Immature natural killer cell (primary cell): ENCODE measurements around the gene RUNX2. TPM values are rescaled to one million over a fixed set of nuclear protein-coding genes. Genes with fewer than 3 reads are reported as not detected.

Experiments used
- DNase-seq, 3 donors: peaks; one replicate each; pipeline ENCODE4 v3.0.0; 2022; ENCODE audit warnings: mixed read lengths in 1 of 3
- H3K27ac Mint-ChIP-seq, 6 donors: one replicate each; pipeline ENCODE4 v1.8.0; 2020; ENCODE audit warnings: mixed read lengths in 6 of 6, mild to moderate bottlenecking in 5 of 6, inconsistent platforms in 4 of 6, moderate library complexity in 3 of 6
- H3K27me3 Mint-ChIP-seq, 3 donors: one replicate each; pipeline ENCODE4 v1.8.0; 2020 to 2021; ENCODE audit warnings: low read depth in 3 of 3, mild to moderate bottlenecking in 3 of 3, mixed read lengths in 3 of 3, moderate library complexity in 3 of 3, inconsistent platforms in 1 of 3
- H3K36me3 Mint-ChIP-seq, 3 donors: one replicate each; pipeline ENCODE4 v1.8.0; 2020; ENCODE audit warnings: mixed read lengths in 3 of 3, inconsistent platforms in 2 of 3, mild to moderate bottlenecking in 2 of 3
- H3K4me1 Mint-ChIP-seq, 2 donors: one replicate each; pipeline ENCODE4 v1.8.0; 2020; ENCODE audit warnings: inconsistent platforms in 2 of 2, mild to moderate bottlenecking in 2 of 2, mixed read lengths in 2 of 2, moderate library complexity in 1 of 2
- H3K4me3 Mint-ChIP-seq, 5 donors: one replicate each; pipeline ENCODE4 v1.8.0; 2020; ENCODE audit warnings: mild to moderate bottlenecking in 5 of 5, mixed read lengths in 5 of 5, inconsistent platforms in 3 of 5, moderate library complexity in 3 of 5
- H3K9me3 Mint-ChIP-seq, 6 donors: one replicate each; pipeline ENCODE4 v1.8.0; 2020; ENCODE audit warnings: mild to moderate bottlenecking in 6 of 6, mixed read lengths in 6 of 6, inconsistent platforms in 4 of 6, moderate library complexity in 3 of 6
- polyA plus RNA-seq, 3 donors: library from polyadenylated mRNA; unstranded; fragments of 300-500 nt; fragmentation: Illumina TruSeq; gene quantifications; one replicate each; pipeline ENCODE4 v1.2.3, GENCODE V29; 2021

RUNX2 gene
- polyA plus RNA-seq, 3 donors from 2014 or later = 2.6 to 11.8 (median 4.4) TPM

DNA sequence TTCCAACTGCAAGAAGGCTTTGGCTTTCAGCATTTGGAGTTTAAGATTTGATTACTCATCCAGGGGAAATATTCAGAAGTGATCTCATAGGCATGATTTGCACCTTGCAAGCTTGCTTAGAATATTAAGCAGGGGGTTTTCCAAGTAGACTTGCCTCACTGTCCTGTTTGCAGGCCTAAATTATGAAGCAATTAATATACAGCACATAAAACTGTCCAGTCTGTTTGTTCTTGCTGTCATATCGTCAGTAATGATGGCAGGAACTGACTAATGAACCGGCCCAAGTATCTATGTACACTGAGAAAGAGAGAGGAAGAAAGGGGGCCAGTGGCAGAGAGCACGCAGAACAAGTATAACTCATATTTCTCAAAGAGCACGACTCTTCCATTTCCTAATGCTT lies 262.1 kb downstream of the RUNX2 start:
- peaks cover 0 to 3% (median 0%) of the 10 kb centered on the region in 3 donors for H3K36me3 Mint-ChIP-seq
- H3K27ac Mint-ChIP-seq = no peak overlapping the region
- DNase-seq = no peak
- peaks cover 4 to 8% (median 4%) of the 10 kb centered on the region in 3 donors for H3K27me3 Mint-ChIP-seq
- no peak overlapping the region for H3K4me3 Mint-ChIP-seq
- H3K9me3 Mint-ChIP-seq = no peaks in the 10 kb centered on the region
- H3K4me1 Mint-ChIP-seq = peaks cover 45 to 61% of the 10 kb centered on the region in 2 donors

DNA sequence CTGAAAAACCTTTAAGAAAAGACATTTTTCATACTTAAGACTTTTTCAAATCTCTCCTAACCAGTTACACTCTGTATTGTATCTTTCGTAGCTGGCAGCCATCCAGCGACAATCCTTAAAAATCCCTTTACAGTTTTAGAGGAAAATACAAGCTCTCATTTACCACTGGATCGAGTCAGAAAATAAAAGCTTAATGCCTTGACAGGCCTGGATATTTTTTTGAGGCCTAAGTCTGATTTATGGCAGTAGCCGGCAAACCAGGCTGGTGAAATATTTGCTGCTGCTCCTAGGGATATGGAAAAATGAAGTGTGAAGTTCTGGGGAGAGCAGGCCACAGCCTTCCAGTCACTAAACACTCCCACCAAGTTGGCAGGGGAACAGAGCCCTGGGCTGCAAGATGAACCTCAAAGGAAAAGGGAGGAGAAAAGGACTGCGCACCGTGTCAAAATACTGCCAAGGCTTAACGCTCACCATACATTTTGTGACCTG lies 262.6 kb downstream of the RUNX2 start:
- DNase-seq = no peak
- no peak overlapping the region for H3K27ac Mint-ChIP-seq
- H3K36me3 Mint-ChIP-seq = peaks cover 0 to 3% (median 0%) of the 10 kb centered on the region in 3 donors
- peaks cover 4 to 8% (median 4%) of the 10 kb centered on the region in 3 donors for H3K27me3 Mint-ChIP-seq
- H3K4me3 Mint-ChIP-seq = no peak overlapping the region
- peaks cover 39 to 56% of the 10 kb centered on the region in 2 donors for H3K4me1 Mint-ChIP-seq
- no peaks in the 10 kb centered on the region for H3K9me3 Mint-ChIP-seq

DNA sequence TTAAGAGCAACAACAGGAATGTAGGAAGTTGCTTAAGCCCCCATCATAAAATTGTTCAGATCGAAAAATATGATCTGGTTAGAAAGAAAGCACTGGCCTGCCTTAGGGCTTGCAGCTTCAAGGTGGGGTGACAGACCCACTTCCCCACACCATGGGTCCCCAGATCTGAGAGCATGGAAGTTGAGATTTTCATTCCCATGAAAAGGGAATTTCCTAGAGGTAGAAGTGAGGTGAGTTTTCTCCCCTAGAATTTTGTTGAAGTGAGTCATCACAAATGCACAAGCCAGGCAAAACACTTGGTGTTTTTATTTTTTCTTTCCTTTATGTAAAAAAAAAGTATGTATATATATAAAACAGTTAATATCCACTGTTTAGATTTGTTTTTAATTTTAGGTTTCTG lies 263.2 kb downstream of the RUNX2 start:
- no peak overlapping the region for H3K27ac Mint-ChIP-seq
- DNase-seq = no peak
- H3K4me1 Mint-ChIP-seq = peaks cover 34 to 51% of the 10 kb centered on the region in 2 donors
- peaks cover 0 to 3% (median 0%) of the 10 kb centered on the region in 3 donors for H3K36me3 Mint-ChIP-seq
- no peak overlapping the region for H3K4me3 Mint-ChIP-seq
- peaks cover 3 to 6% (median 4%) of the 10 kb centered on the region in 3 donors for H3K27me3 Mint-ChIP-seq
- H3K9me3 Mint-ChIP-seq = no peaks in the 10 kb centered on the region

- peaks cover 28 to 45% of the 10 kb centered on the region in 2 donors for H3K4me1 Mint-ChIP-seq
- peaks cover 0 to 3% (median 1%) of the 10 kb centered on the region in 3 donors for H3K27me3 Mint-ChIP-seq
- no peak overlapping the region for H3K4me3 Mint-ChIP-seq
- no peaks in the 10 kb centered on the region for H3K9me3 Mint-ChIP-seq
- H3K27ac Mint-ChIP-seq = no peak overlapping the region
- DNase-seq = no peak
- peaks cover 0 to 3% (median 0%) of the 10 kb centered on the region in 3 donors for H3K36me3 Mint-ChIP-seq
Observed at GRCh38 chr6:45591890-45592289, 263.8 kb downstream of the RUNX2 start.

GRCh38 chr6:45592991-45593390 lies 264.9 kb downstream of the RUNX2 start:
- Mint-ChIP-seq H3K27ac (no peak overlapping the region), H3K36me3 (peaks cover 0 to 6% (median 3%) of the 10 kb centered on the region in 3 donors), H3K4me3 (no peak overlapping the region), H3K9me3 (no peaks in the 10 kb centered on the region), H3K4me1 (peaks cover 17 to 34% of the 10 kb centered on the region in 2 donors), H3K27me3 (peaks cover 0 to 3% (median 1%) of the 10 kb centered on the region in 3 donors)
- DNase-seq = no peak

DNA sequence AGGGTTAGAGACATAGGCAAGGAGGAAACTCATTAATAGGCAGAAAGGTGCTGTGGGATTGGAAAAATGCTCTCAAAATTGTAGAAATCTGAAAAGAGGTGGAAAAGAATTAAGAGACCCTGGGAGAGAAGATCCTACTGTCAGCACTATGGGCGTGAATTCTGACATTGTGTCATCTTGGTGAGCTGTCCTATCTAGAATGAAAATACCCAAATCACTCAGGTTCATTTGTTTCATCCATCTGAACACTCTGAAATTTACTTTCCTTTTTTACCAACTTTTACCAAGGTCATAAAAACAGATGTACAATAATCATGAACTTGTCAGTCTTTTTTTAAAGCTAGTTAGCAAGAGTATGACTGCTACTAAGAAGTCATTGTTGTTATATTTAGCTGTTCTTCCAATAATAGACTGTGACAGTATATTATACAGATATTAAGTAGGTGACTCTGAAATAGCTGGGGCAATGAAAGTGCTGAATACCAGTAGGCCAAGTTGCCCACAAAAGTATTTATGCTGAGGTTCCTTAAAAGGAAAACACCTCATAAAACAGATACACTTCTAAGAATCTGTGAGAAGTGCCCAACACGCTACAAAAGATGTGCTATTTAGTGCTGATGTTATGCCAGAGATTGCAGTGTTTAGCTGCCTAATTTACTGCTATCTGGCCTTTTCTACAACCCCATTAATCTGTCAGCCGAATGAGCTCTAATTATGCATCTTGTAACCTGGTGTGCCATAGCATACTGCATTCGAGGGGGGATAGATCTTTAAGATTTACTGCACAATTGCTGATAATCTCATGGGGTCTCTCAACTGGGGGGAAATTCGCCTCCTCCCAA lies 267.1 kb downstream of the RUNX2 start:
- Mint-ChIP-seq H3K36me3 (peaks cover 0 to 8% (median 6%) of the 10 kb centered on the region in 3 donors), H3K27ac (no peak overlapping the region), H3K27me3 (peaks cover 0 to 1% (median 1%) of the 10 kb centered on the region in 3 donors), H3K9me3 (peaks cover 0 to 11% (median 4%) of the 10 kb centered on the region in 6 donors), H3K4me1 (peaks cover 2 to 13% of the 10 kb centered on the region in 2 donors), H3K4me3 (no peak overlapping the region)
- no peak for DNase-seq

GRCh38 chr6:45597424-45597823 lies 269.3 kb downstream of the RUNX2 start:
- H3K9me3 Mint-ChIP-seq = peaks cover 0 to 15% (median 6%) of the 10 kb centered on the region in 6 donors

GRCh38 chr6:45599053-45599452 lies 270.9 kb downstream of the RUNX2 start:
- Mint-ChIP-seq H3K9me3 (peaks cover 0 to 15% (median 6%) of the 10 kb centered on the region in 6 donors), H3K36me3 (peaks cover 0 to 6% (median 4%) of the 10 kb centered on the region in 3 donors), H3K27ac (no peak overlapping the region), H3K4me3 (no peak overlapping the region), H3K27me3 (no peaks in the 10 kb centered on the region), H3K4me1 (peaks cover 0 to 2% of the 10 kb centered on the region in 2 donors)
- DNase-seq = no peak

More at GRCh38 chr6:45597424-45597823, 269.3 kb downstream of the RUNX2 start:
- Mint-ChIP-seq H3K4me1 (peaks cover 2 to 10% of the 10 kb centered on the region in 2 donors), H3K27me3 (no peaks in the 10 kb centered on the region), H3K27ac (no peak overlapping the region), H3K36me3 (peaks cover 0 to 6% (median 4%) of the 10 kb centered on the region in 3 donors), H3K4me3 (no peak overlapping the region)
- DNase-seq = no peak

- no peaks in the 10 kb centered on the region for H3K36me3 Mint-ChIP-seq
- peaks cover 0 to 3% (median 0%) of the 10 kb centered on the region in 3 donors for H3K27me3 Mint-ChIP-seq
- no peak overlapping the region for H3K27ac Mint-ChIP-seq
- H3K4me1 Mint-ChIP-seq = peaks cover 7 to 11% of the 10 kb centered on the region in 2 donors
- DNase-seq = no peak
- H3K9me3 Mint-ChIP-seq = peaks cover 0 to 2% (median 0%) of the 10 kb centered on the region in 6 donors
- H3K4me3 Mint-ChIP-seq = no peak overlapping the region
Observed at GRCh38 chr6:45605971-45606370, 277.8 kb downstream of the RUNX2 start.

GRCh38 chr6:45606831-45607400 lies 278.8 kb downstream of the RUNX2 start:
- peaks cover 7 to 11% of the 10 kb centered on the region in 2 donors for H3K4me1 Mint-ChIP-seq
- no peak overlapping the region for H3K27ac Mint-ChIP-seq
- DNase-seq = no peak
- H3K9me3 Mint-ChIP-seq = peaks cover 0 to 2% (median 0%) of the 10 kb centered on the region in 6 donors
- no peaks in the 10 kb centered on the region for H3K36me3 Mint-ChIP-seq
- H3K4me3 Mint-ChIP-seq = no peak overlapping the region
- H3K27me3 Mint-ChIP-seq = peaks cover 0 to 3% (median 0%) of the 10 kb centered on the region in 3 donors

DNA sequence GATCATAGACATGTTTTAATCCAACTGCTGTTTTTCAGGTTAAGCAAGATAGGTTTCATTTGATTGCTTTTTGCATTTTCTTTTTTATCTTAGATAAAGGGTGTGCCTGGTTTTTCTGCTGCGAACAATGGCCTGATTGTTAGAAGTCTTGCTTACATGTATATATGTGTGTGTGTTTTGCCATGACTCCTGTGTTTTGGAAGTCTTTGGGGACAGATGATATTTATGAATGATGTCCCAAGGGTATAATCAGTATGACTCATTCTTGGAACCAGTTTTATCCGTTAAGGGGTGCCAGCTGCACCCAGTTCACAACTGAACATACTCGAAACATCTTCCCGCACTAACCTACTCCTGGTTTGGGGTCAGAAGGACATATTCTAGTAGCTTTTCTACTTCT lies 279.7 kb downstream of the RUNX2 start:
- H3K36me3 Mint-ChIP-seq = peaks cover 0 to 4% (median 0%) of the 10 kb centered on the region in 3 donors
- no peak overlapping the region for H3K4me3 Mint-ChIP-seq
- DNase-seq = no peak
- no peak overlapping the region for H3K27ac Mint-ChIP-seq
- peaks cover 7 to 11% of the 10 kb centered on the region in 2 donors for H3K4me1 Mint-ChIP-seq
- H3K9me3 Mint-ChIP-seq = peaks cover 0 to 2% (median 0%) of the 10 kb centered on the region in 6 donors
- peaks cover 0 to 3% (median 0%) of the 10 kb centered on the region in 3 donors for H3K27me3 Mint-ChIP-seq

DNA sequence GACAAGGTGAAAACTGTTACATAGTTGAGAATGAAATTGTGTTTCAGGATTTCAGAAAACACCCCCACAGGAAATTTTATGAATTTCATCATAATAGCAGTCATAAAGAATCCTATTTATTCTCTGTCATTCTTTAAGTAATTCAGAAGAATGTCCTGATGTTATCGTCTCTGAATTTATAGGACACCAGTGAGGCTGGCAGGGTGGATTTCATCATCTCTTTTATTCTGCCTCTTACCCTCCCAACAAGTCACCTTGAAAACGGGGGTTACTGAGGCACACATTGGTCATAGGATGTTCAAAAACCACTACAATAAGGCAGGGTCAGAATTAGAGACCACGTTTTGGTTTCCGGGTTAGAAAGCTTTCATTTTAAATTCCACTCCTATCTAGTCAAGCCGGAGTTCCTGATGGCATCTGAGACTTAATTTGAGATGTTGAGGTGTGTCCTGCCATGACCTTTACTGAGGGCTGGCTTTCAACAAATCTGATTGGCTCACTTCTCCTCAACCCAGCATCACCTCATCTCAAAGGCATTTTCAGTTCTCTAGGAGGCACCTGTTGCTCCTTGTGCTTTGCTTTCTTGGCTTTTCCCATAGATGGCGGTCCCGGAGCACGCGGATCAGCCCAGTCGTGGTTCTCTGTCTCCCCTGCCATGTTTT lies 280.3 kb downstream of the RUNX2 start:
- Mint-ChIP-seq H3K4me3 (no peak overlapping the region), H3K9me3 (peaks cover 0 to 2% (median 0%) of the 10 kb centered on the region in 6 donors), H3K27ac (no peak overlapping the region), H3K4me1 (peaks cover 7 to 11% of the 10 kb centered on the region in 2 donors), H3K36me3 (peaks cover 0 to 4% (median 0%) of the 10 kb centered on the region in 3 donors), H3K27me3 (peaks cover 0 to 3% (median 0%) of the 10 kb centered on the region in 3 donors)
- no peak for DNase-seq

DNA sequence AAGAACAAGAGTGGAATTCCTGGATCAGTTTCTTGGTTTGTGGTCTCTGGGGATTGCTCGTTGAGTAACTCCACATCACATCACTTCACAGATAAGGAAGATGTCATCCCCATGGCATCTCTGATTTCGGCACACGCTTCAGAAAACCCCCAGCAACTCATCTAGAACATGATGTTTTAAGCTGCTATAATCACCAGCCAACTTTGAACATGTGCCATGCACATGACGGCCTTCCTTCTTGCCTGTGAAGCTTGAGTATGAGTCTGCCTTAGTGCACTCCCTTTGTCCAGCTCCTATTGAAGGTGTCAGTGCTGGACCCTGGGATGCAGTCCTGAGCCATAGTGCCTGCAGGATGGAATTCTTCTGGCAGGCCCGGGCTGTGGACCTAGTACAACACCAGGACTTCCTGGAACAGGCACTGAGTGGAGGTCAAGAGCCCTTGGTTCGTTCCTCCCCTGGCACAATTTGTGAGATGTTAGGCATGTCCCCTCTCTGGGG lies 281.1 kb downstream of the RUNX2 start:
- Mint-ChIP-seq H3K4me1 (peaks cover 7 to 11% of the 10 kb centered on the region in 2 donors), H3K9me3 (peaks cover 0 to 2% (median 0%) of the 10 kb centered on the region in 6 donors), H3K27ac (no peak overlapping the region), H3K4me3 (no peak overlapping the region), H3K27me3 (peaks cover 0 to 3% (median 0%) of the 10 kb centered on the region in 3 donors), H3K36me3 (peaks cover 0 to 4% (median 0%) of the 10 kb centered on the region in 3 donors)
- DNase-seq = no peak
